GM18873 (cell line): Measurements from ENCODE around the gene SLC12A7.
"Not testable (repeated sequence)": the region's sequence is repeated elsewhere in the genome, so short reads cannot be mapped to it uniquely, and the experiment has no call there.

Experiments
- ATAC-seq: cut with Tn5 transposase; IDR thresholded peaks from one replicate; pipeline ENCODE4 v1.9.1; 2021; ENCODE audit warnings: mild to moderate bottlenecking, moderate library complexity, moderate number of reproducible peaks; ENCODE audit not compliant: unreplicated experiment, low FRiP score

SLC12A7 gene

DNA sequence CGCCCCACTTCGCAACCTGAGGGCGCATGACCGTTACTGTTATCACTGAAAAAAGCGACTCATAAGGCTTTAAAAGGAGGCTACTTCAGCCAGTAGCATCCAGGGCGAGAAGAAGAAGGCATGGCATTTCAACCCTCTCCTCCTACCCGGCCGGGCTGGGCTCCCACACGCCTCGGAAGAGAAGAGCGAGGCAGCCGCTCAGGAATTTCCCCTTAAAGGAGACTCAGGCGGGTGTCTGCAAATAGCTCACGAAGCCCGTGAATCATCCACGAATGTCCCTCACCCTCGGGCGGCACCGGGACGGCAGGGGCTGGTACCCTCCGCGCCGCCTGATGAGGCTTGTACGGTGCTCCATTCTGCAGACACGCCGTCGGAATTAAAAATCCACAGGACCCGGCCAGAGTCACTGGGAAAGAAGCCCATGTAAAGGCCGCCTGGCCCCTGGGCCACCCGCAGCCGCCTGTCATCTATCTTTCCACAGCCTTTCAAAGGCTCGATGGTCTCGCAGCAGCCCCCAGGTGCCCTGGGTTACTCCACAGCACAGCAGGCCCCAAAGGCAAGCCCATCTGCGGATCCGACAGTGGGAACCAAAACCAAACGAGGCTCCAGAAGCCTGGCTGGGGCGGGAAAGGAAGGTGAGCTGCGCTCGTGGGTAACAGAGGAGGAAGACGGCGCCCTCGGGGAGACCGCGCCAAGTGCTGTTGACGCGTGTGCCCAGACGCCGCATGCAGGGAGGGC lies 11.8 kb downstream of the SLC12A7 start:
- no peak for ATAC-seq

DNA sequence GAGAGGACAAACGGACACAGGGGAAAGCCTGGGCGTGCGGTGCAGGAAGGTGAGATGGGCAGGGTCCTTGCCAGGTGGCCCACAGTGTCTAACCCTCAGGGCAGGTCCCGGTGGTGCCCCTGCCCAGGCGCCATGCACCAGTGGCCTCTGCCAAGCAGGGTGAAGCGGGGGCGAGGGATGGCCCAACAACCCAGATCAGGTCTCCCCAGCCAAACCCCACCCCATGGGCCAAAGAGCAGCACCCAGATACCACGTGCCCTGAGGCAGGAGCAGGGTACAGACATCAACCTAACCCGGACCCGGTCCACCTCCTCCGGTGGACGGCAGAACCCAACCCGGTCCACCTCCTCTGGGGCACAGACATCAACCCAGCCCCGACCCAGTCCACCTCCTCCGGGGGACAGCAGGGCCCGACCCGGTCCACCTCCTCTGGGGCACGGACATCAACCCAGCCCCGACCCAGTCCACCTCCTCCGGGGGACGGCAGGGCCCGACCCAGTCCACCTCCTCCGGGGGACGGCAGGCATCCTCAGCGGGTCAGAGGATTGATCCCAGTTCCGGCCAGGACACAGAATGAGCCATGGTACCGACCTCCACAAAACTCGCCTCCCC lies 12.8 kb downstream of the SLC12A7 start:
- ATAC-seq: no peak

DNA sequence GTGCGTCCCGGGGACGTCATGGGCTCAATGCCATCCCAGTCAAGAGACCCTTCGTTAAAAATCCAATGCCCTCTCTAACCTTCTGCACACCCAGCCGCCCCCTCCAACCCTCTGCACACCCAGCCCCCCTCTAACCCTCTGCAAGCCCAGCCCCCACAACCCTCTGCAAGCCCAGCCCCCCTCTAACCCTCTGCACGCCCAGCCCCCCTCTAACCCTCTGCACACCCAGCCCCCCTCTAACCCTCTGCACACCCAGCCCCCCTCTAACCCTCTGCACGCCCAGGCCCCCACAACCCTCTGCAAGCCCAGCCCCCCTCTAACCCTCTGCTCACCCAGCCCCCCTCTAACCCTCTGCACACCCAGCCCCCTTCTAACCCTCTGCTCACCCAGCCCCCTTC lies 13.9 kb downstream of the SLC12A7 start:
- not testable (repeated sequence) for ATAC-seq

DNA sequence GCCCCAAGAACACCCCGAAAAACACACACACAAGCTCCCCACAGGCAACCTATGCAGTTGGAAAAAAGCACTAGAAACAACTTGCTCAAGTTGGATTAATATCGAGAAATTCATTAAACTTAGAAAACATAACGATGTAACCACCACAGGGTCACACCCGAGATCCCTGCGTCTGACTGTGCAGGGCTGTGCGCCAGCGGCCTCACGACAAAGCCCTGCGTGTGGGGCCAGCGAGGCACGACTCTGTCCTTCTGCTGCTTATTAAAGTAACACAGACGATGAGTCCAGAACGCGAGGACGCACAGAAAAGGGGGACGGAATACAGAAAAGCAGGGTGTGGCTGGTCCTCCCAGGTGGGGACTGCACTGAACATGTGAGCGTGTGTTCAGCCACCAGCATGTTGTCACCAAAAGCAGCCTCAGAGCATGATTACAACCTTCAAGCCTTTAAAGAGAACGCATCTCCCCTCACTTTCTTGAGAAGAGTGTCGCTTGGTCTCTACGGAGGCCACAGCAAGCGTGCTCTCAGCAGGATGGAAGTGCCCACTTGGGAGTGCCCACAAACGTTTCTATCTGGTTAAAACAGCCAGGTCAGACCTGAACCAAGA lies 14.4 kb downstream of the SLC12A7 start:
- ATAC-seq: no peak

DNA sequence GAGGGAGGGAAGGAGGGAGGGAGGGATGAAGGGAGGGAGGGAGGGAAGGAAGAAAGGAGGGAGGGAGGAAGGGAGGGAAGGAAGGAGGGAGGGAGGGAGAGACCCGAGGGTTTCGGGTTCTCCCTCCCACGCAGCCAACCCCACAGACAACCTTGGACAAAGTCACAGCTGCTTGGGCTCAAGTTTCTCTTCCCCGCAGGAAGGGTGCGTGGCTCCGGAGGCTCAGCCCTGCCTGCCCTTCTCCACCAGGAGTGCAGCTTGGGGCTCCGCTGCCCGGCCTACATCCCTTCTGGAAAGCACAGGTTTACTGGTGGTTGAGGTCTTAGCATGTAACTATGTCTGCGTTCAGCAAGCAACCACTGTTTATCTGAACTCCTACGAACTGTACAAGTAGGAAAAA lies 15.0 kb downstream of the SLC12A7 start:
- ATAC-seq: no peak

DNA sequence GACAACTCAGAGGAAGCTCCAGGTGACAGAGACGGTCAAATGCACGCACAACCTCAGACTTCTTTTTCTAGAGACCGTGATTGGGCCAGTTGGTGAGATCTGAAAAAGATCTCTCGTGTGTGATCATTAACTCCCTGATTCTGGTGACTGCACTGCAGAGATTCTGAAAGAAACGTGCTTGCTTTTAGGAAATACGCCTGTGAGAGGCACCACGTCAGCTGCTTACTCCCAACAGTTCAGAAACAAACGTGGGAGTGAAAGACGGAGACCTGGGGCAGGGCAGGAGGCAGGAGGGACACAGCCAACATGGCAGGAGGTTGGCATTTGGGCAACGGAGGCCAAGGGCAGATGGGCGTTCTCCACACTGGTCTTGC lies 15.9 kb downstream of the SLC12A7 start:
- ATAC-seq: no peak

DNA sequence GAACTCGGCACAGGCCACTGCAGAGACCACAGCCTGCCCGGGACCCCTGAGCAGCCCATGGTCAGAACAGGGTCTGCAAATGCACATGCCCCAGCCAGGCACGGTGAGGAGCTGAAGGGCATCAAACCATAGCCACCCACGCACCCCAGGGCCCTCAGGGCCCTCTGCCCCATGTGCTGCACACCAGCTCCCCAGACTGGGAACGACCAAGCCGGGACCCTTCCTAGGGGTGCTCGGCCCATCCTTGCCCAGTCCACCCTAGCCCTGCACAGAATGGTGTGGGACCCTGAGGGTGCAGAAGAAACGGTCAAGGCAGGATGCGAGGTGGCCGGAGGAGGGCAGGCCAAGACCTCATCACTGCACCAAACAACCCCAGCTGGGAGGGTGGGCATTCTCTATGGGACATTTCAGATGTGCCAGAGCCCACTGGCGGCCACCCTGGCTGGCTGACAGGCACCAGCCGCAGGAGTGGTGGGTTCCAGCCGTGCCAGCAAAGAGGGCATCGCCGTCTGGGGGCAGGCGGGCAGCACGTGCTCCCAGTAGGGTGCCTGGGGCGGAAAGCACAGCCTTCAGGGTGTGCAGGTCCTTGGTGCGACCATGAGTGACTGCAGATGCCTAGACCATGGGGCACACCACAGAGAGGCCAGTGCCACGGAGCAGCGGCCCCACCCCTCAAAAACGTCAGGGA lies 16.4 kb downstream of the SLC12A7 start:
- ATAC-seq: no peak

DNA sequence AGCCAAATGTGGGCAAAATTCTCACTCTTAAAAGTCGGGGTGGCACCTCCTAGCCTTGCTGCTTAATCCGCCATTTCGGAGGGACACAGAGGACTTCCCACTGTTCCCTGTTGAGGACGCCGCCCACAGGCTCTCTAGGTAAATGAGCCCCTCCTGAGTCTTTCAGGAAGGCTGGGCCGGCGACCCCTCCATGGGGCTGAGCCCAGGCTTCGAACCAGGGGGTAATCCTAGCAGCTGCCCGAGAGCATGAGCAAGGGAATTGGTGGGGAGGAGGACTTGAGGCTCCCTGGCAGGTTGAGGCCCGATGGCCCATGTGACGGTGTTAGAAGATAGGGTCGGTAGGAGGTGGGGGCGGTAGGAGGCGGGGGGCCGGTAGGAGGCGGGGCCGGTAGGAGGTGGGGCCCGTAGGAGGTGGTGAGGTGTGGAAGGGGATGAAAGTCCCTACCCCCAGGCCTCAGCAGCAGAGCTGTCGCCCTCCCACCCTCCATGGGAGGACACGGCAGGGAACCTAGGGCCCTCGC lies 17.1 kb downstream of the SLC12A7 start:
- ATAC-seq: no peak

DNA sequence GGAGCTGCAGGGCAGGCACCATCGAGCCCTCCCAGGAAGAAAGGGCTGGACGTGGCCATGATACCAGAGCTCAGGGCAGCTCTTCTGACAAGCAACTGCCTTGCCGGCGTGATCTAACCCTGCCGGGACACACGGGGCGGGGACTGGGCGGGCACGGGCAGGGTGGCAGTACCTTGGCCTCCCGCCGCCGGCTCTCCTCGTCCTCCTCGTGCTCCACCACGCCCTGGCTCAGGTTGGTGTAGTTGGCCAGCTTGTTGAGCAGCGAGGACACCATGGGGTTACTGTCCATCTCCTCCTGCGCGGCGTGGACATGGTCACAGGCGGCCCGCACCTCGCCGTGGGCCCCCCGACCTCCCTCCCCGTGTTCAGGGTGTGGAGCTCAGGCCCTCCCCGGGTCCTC lies 18.5 kb downstream of the SLC12A7 start:
- ATAC-seq: no peak

DNA sequence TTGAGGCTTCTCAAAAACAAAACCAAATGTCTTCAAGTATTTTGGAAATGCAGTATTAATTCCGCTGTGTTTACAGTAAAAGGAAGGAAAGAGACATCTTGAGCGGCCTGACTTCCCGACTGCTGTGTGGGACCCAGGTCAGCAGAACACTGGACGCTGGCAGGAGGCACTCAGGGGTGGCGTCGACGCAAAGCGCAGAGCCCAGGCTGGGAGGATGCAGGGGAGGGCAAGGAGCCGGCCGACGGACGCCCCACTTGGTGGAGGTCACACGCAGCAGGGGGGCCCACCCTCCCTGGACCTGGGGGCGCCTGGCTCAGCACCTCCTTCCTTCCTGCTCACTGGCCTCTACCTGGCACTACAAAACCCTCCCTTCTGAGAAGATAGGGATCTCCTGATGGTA lies 19.7 kb downstream of the SLC12A7 start:
- no peak for ATAC-seq

DNA sequence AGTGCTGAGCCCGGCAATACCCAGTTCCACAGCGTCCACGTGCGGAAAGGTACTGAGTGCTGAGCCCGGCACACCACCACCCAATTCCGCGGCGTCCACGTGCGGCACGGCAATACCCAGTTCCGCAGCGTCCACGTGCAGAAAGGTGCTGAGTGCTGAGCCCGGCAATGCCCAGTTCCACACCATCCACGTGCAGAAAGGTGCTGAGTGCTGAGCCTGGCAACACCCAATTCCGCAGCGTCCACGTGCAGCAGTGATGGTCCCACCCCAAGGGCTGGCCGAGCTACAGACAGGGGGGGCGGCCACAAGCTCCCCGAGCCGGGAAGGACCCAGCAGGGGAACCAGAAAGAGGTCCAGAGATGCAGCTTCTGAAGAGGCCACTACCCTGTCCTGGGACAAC lies 20.2 kb downstream of the SLC12A7 start:
- no peak for ATAC-seq

DNA sequence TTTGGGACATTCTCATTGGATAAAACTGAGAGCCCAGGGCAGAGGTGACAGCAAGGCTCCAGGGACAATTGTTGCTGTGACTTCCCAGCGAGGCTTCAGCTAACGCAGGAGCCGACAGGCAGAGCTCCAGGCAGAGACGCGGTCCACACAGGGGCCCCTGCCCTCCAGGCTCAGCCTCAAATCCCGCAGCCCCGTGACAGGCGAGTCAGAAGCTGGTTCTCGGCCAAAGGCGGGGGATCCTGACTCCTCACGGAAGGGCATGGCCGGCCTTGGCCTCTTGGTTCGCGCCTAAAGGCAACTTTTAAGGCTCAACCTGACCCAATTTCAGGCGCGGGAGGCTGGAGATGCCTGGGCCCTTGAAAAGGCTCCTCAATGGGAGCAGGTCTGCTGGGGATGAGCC lies 21.3 kb downstream of the SLC12A7 start:
- ATAC-seq: no peak

DNA sequence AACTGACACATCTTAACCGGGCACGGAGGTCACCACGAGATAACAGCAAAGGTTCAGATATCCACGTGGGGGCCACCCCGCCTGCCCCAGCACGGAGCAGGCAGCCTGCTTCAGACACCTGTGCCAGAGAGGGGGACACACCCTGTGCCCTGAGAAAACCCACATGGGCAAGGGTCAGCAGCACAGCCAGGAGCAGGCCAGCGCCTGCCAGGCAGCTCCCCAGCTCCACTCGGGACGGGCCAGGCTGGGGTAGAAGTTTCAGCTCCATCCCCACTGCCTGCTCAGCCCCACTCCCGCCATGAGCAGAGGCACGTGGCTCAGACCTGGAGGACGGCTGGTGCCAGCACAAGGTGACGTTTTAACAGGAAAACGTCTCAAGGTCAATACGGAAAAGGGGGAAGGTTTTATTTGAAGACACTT lies 22.2 kb downstream of the SLC12A7 start:
- ATAC-seq: no peak

DNA sequence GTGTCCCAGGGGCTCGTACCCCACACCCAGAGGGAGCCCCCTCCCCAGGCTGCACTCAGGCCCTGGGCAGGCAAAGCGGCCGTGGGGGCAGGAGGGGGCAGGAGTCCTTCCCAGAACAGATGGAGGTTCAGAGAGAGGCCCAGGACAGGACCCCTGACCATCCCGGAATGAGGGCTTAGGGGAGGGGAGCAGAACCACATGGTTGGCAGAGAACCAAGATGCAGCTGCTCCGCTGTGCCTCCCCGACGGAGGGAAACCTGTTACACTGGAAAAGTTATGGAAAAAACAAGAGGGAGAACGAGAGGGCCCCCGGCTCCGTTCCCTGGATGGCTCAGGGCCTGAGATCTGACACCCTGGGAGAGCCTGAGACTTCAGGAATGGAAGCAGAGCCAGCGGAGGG lies 22.7 kb downstream of the SLC12A7 start:
- no peak for ATAC-seq

DNA sequence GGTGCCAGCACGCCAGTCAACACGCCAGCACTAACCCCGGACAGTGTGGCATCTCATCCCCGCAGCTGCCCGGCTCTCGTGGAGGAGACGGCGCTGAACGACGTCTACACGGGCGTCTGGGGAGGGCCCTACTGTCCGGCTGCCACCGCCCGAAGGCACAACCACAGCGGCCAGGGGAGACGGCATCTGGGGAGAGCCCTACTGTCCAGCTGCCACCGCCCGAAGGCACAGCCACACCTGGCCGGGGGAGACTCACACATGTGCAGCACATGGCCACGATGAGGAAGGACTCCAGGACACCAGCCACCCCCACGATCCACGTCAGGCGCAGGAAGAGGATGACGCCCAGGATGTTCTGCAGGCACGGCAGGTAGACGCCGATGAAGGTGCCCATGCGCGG lies 23.1 kb downstream of the SLC12A7 start:
- no peak for ATAC-seq

DNA sequence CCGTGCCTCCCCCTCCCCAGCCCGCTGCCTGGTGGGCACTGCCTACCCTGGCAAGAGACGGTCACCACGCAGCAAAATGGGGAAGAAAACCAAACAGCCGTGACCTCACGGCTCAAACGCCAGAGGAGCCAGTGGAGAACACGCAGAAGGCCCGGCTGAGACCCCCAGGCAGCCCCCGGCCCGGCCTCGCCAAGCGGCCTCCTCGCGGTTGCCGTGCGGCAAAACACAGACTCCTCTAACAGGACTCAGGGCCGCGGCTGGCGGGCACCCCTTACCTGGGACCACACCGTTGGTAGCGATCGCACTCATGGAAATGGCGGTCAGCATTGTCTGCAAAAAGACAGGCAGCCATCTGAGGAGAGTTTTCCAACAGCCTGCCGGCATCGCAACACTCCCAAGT lies 23.8 kb downstream of the SLC12A7 start:
- ATAC-seq: no peak

DNA sequence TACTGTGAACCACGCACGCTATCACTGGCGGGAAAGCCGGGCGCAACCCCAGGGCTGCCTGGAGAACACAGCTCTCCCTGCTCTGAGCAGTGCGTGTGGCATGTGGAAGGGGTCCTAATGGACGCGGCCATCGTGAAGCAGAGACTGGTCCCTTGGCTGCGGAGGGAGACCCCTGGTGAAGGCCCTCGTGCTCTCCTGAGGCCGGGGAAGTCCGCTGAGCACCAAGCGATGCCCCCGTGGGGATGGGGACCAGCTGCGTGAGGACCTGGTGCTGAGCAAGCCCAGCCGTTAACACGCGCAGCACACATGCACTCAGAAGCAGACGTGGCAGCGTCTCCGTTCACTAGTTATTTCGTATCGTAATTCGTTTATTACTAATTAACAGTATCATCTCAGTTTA lies 24.4 kb downstream of the SLC12A7 start:
- ATAC-seq: no peak

DNA sequence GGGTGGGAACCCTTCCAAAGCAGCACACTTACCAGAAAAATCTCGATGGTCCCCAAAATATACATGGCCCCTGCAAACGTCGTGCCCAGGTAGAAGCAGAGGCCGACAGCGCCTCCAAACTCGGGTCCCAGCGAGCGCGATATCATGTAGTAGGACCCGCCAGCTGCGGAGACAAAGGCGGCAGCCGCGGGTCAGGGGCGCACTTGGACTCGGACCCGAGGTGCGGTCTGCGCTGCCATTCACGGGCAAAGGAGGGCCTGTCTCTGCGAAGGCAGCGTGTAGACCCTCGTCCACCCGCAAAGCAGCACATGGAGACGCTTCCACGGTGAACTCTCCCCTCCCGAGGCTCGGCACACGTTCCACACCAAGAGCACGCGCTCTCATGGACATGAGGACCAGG lies 25.0 kb downstream of the SLC12A7 start:
- ATAC-seq: no peak

DNA sequence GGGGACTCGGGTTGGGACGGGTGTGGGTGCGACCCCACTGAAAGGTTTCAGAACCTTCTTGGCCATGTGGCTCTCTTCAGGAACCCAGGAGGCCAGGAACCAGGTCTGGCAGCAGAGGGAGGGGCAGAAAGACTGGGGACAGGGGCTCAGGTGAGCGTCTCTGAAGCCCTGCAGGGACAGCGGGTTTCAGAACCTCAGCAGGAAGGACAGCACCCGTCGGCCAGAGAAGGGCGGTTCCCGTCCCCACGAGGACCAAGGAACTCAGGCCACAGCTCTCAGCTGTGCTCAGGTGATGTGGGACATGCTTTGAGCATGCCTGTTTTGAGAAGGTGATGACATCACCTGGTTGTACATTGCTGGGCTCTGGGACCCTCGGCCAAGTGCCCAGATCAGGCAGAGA lies 25.7 kb downstream of the SLC12A7 start:
- no peak for ATAC-seq

DNA sequence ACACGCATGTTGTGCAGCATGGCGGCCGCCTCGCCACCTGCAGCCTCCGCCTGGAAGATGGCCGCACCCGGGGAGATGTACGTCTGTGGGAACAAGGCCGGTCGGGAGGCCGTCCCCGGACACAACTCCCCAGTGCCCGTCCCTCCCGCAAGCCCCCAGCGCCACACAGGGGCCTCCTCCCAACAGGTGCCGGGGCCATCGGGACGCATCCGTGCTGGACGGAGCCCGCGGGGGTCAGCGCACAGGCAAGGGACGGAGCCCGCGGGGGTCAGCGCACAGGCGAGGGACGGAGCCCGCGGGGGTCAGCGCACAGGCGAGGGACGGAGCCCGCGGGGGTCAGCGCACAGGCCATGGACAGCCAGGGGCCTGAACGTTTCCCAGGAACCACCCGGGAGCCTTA lies 26.5 kb downstream of the SLC12A7 start:
- no peak for ATAC-seq
